HepG2 (cell line): ENCODE results near the gene TNNI2. TPM values are rescaled to one million over a fixed set of nuclear protein-coding genes. Genes with fewer than 3 reads are reported as not detected.

ENCODE experiments used
- ASH2L ChIP-seq: fragments of 300-600, 200-600 bp; sonication (generic); IDR thresholded peaks from 2 replicates; pipeline ENCODE4 v1.7.0; 2017; ENCODE audit warnings: low read depth, mild to moderate bottlenecking, moderate library complexity, mixed read lengths, low read length; ENCODE audit not compliant: insufficient read length
- BATF2 ChIP-seq: sonication (generic); formaldehyde crosslinking; IDR thresholded peaks from 2 replicates; pipeline ENCODE4 v1.8.0; 2022; ENCODE audit warnings: mild to moderate bottlenecking, missing genetic modification reagents, moderate library complexity
- HOXA3 ChIP-seq: sonication (generic); formaldehyde crosslinking; IDR thresholded peaks from 2 replicates; pipeline ENCODE4 v1.5.0; 2020; ENCODE audit warnings: missing genetic modification reagents
- NKX3-1 ChIP-seq: sonication (generic); formaldehyde crosslinking; IDR thresholded peaks from 2 replicates; pipeline ENCODE4 v1.5.0; 2020; ENCODE audit warnings: missing genetic modification reagents
- POLR2AphosphoS5 ChIP-seq: IDR thresholded peaks from 2 replicates; pipeline ENCODE4 v1.6.1; 2012; ENCODE audit warnings: low read depth, low read length
- RBAK ChIP-seq: sonication (generic); formaldehyde crosslinking; IDR thresholded peaks from 2 replicates; pipeline ENCODE4 v1.5.1; 2020; ENCODE audit warnings: mild to moderate bottlenecking, missing genetic modification reagents
- SPEN ChIP-seq: sonication (generic); formaldehyde crosslinking; IDR thresholded peaks from 2 replicates; pipeline ENCODE4 v1.5.1; 2020; ENCODE audit warnings: low read depth, mild to moderate bottlenecking, missing genetic modification reagents
- TAF1 ChIP-seq: sonication (generic); formaldehyde crosslinking; IDR thresholded peaks from 2 replicates; pipeline ENCODE4 v1.4.0; 2020; ENCODE audit warnings: missing genetic modification reagents
- ZBTB20 ChIP-seq: sonication (generic); formaldehyde crosslinking; IDR thresholded peaks from 2 replicates; pipeline ENCODE4 v1.8.1; 2023; ENCODE audit warnings: missing genetic modification reagents, low read depth, mild to moderate bottlenecking, borderline replicate concordance
- ZMYM4 ChIP-seq: sonication (generic); formaldehyde crosslinking; IDR thresholded peaks from 2 replicates; pipeline ENCODE4 v1.8.1; 2023; ENCODE audit warnings: mild to moderate bottlenecking, missing genetic modification reagents
- ZNF337 ChIP-seq: sonication (generic); formaldehyde crosslinking; IDR thresholded peaks from 2 replicates; pipeline ENCODE4 v1.5.1; 2020; ENCODE audit warnings: missing genetic modification reagents, low read depth, mild to moderate bottlenecking, borderline replicate concordance
- ZNF431 ChIP-seq: sonication (generic); formaldehyde crosslinking; IDR thresholded peaks from 2 replicates; pipeline ENCODE4 v1.9.0; 2022; ENCODE audit warnings: missing genetic modification reagents, low read depth, mild to moderate bottlenecking, borderline replicate concordance
- polyA plus RNA-seq, 8 experiments: library from polyadenylated mRNA; depleted of rRNA in 3 of 8; stranded (reverse) in 7 of 8; unstranded in 1 of 8; fragments of >200 nt; fragmentation: Illumina TruSeq in 4 of 8; extraction: Trizol in 4 of 8; gene quantifications; 2 replicates each; pipeline versions ENCODE4 v1.2.1 to v1.2.3, GENCODE V29; 2011 to 2016; ENCODE audit warnings: low read depth in 4 of 8, missing spikeins in 1 of 8, mixed read lengths in 1 of 8; ENCODE audit not compliant: insufficient read depth in 1 of 8
- total RNA-seq, 5 experiments: library from RNA; depleted of rRNA; stranded (reverse); fragments of >200 nt; fragmentation: Illumina TruSeq; extraction: Trizol; gene quantifications; 2 replicates each; pipeline ENCODE4 v1.2.3, GENCODE V29; 2016; ENCODE audit warnings: low read depth in 1 of 5
- TF ChIP-seq, protein P1 (sequence below): sonication (generic); formaldehyde crosslinking; IDR thresholded peaks from 2 replicates; pipeline ENCODE4 v1.5.0; 2020; ENCODE audit warnings: mild to moderate bottlenecking, missing genetic modification reagents
- TF ChIP-seq, protein P2 (sequence below), 2 experiments: IDR thresholded peaks; 2 replicates each; pipeline ENCODE4 v1.6.1; 2011 to 2012; ENCODE audit warnings: low read length in 2 of 2, borderline replicate concordance in 1 of 2, low read depth in 1 of 2, mild to moderate bottlenecking in 1 of 2, moderate library complexity in 1 of 2
- TF ChIP-seq, protein P3 (sequence below): sonication (generic); formaldehyde crosslinking; IDR thresholded peaks from 2 replicates; pipeline ENCODE4 v1.4.0; 2020; ENCODE audit warnings: missing genetic modification reagents

TNNI2 gene
- total and polyA plus RNA-seq, 2 of the 13 experiments (the other 11 are each of a cell fraction or from before 2014, with no cell fraction given): 7.2 to 12.0 TPM

GRCh38 chr11:1842149-1843097 is 3.6 kb downstream of the TNNI2 start (continued):
- TF ChIP-seq, protein P1, sequence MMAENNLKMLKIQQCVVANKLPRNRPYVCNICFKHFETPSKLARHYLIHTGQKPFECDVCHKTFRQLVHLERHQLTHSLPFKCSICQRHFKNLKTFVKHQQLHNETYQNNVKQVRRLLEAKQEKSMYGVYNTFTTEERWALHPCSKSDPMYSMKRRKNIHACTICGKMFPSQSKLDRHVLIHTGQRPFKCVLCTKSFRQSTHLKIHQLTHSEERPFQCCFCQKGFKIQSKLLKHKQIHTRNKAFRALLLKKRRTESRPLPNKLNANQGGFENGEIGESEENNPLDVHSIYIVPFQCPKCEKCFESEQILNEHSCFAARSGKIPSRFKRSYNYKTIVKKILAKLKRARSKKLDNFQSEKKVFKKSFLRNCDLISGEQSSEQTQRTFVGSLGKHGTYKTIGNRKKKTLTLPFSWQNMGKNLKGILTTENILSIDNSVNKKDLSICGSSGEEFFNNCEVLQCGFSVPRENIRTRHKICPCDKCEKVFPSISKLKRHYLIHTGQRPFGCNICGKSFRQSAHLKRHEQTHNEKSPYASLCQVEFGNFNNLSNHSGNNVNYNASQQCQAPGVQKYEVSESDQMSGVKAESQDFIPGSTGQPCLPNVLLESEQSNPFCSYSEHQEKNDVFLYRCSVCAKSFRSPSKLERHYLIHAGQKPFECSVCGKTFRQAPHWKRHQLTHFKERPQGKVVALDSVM: peak; percentile 72
- TF ChIP-seq POLR2AphosphoS5 (no peak), NKX3-1 (CRISPR knock-in tag) (no peak), RBAK (CRISPR knock-in tag) (peak; percentile 45; the same call in 1 of the 2 replicates), TAF1 (CRISPR knock-in tag) (peak; percentile 18; the same call in 1 of the 2 replicates), ZNF337 (CRISPR knock-in tag) (peak; percentile 48; the same call in 1 of the 2 replicates), HOXA3 (CRISPR knock-in tag) (peak; percentile 95), ZMYM4 (peak; percentile 67), SPEN (CRISPR knock-in tag) (peak; percentile 96), ZBTB20 (CRISPR knock-in tag) (peak; percentile 90; the same call in 1 of the 2 replicates), ZNF431 (CRISPR knock-in tag) (peak; percentile 97; the same call in 1 of the 2 replicates), ASH2L (no peak), BATF2 (no peak)
- TF ChIP-seq, protein P2, sequence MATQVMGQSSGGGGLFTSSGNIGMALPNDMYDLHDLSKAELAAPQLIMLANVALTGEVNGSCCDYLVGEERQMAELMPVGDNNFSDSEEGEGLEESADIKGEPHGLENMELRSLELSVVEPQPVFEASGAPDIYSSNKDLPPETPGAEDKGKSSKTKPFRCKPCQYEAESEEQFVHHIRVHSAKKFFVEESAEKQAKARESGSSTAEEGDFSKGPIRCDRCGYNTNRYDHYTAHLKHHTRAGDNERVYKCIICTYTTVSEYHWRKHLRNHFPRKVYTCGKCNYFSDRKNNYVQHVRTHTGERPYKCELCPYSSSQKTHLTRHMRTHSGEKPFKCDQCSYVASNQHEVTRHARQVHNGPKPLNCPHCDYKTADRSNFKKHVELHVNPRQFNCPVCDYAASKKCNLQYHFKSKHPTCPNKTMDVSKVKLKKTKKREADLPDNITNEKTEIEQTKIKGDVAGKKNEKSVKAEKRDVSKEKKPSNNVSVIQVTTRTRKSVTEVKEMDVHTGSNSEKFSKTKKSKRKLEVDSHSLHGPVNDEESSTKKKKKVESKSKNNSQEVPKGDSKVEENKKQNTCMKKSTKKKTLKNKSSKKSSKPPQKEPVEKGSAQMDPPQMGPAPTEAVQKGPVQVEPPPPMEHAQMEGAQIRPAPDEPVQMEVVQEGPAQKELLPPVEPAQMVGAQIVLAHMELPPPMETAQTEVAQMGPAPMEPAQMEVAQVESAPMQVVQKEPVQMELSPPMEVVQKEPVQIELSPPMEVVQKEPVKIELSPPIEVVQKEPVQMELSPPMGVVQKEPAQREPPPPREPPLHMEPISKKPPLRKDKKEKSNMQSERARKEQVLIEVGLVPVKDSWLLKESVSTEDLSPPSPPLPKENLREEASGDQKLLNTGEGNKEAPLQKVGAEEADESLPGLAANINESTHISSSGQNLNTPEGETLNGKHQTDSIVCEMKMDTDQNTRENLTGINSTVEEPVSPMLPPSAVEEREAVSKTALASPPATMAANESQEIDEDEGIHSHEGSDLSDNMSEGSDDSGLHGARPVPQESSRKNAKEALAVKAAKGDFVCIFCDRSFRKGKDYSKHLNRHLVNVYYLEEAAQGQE (IDR thresholded peaks at IDR 0.05; ENCODE audit: borderline replicate concordance in 1 of 2, low read depth in 1 of 2, low read length in 2 of 2): no peak
- TF ChIP-seq, protein P3, sequence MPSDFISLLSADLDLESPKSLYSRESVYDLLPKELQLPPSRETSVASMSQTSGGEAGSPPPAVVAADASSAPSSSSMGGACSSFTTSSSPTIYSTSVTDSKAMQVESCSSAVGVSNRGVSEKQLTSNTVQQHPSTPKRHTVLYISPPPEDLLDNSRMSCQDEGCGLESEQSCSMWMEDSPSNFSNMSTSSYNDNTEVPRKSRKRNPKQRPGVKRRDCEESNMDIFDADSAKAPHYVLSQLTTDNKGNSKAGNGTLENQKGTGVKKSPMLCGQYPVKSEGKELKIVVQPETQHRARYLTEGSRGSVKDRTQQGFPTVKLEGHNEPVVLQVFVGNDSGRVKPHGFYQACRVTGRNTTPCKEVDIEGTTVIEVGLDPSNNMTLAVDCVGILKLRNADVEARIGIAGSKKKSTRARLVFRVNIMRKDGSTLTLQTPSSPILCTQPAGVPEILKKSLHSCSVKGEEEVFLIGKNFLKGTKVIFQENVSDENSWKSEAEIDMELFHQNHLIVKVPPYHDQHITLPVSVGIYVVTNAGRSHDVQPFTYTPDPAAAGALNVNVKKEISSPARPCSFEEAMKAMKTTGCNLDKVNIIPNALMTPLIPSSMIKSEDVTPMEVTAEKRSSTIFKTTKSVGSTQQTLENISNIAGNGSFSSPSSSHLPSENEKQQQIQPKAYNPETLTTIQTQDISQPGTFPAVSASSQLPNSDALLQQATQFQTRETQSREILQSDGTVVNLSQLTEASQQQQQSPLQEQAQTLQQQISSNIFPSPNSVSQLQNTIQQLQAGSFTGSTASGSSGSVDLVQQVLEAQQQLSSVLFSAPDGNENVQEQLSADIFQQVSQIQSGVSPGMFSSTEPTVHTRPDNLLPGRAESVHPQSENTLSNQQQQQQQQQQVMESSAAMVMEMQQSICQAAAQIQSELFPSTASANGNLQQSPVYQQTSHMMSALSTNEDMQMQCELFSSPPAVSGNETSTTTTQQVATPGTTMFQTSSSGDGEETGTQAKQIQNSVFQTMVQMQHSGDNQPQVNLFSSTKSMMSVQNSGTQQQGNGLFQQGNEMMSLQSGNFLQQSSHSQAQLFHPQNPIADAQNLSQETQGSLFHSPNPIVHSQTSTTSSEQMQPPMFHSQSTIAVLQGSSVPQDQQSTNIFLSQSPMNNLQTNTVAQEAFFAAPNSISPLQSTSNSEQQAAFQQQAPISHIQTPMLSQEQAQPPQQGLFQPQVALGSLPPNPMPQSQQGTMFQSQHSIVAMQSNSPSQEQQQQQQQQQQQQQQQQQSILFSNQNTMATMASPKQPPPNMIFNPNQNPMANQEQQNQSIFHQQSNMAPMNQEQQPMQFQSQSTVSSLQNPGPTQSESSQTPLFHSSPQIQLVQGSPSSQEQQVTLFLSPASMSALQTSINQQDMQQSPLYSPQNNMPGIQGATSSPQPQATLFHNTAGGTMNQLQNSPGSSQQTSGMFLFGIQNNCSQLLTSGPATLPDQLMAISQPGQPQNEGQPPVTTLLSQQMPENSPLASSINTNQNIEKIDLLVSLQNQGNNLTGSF (CRISPR knock-in tag): no peak
